Tibial nerve (tissue), 4 donors: ENCODE data around the gene CLEC16A. TPM values are rescaled to one million over a fixed set of nuclear protein-coding genes. Genes with fewer than 3 reads are reported as not detected.
A peak's percentile ranks its signal among the peaks of the same experiment; 100 is the strongest.

Source experiments
- DNase-seq, 2 donors: peaks; one replicate each; pipeline ENCODE4 v3.0.0-alpha.2; 2019; ENCODE audit warnings: low spot score in 2 of 2
- H3K27ac ChIP-seq, 4 donors: fragments of 200-600 bp; sonication (generic) in 3 of 4; one replicate each; pipeline ENCODE4 v1.5.1; 2017 to 2019; ENCODE audit warnings: mild to moderate bottlenecking in 1 of 4
- H3K27me3 ChIP-seq, 2 donors: fragments of 200-600 bp; sonication (generic) in 1 of 2; one replicate each; pipeline versions ENCODE4 v1.5.1 to v1.6.0; 2017 to 2019
- H3K36me3 ChIP-seq, 3 donors: fragments of 200-600 bp; sonication (generic); one replicate each; pipeline ENCODE4 v1.5.1; 2018 to 2019
- H3K4me1 ChIP-seq, 4 donors: fragments of 200-600 bp; sonication (generic) in 3 of 4; one replicate each; pipeline ENCODE4 v1.5.1; 2017 to 2019
- H3K4me3 ChIP-seq, 4 donors: fragments of 200-600 bp; sonication (generic) in 3 of 4; one replicate each; pipeline ENCODE4 v1.5.1; 2017 to 2019; ENCODE audit warnings: mild to moderate bottlenecking in 1 of 4, moderate library complexity in 1 of 4
- H3K9me3 ChIP-seq, 4 donors: fragments of 200-600 bp; sonication (generic) in 3 of 4; one replicate each; pipeline ENCODE4 v1.5.1; 2017 to 2019
- EP300 ChIP-seq, 2 donors: sonication (generic); formaldehyde crosslinking; IDR thresholded peaks; one replicate each; pipeline ENCODE4 v1.6.1; 2017; ENCODE audit warnings: antibody characterized with exemption in 2 of 2, mild to moderate bottlenecking in 1 of 2
- POLR2A ChIP-seq, 2 donors: fragments of 450-650 bp; IDR thresholded peaks; one replicate each; pipeline ENCODE4 v1.6.1; 2017; ENCODE audit warnings: antibody characterized with exemption in 2 of 2, mild to moderate bottlenecking in 2 of 2, moderate library complexity in 2 of 2
- WGBS, 2 donors: methylation state at CpG; one replicate each; pipeline ENCODE4 v1.1.5; 2018; 5-methylcytosine and 5-hydroxymethylcytosine counted together
- total RNA-seq, 4 donors: library from RNA; depleted of rRNA; stranded (reverse); fragments of >200 nt; gene quantifications; one replicate each; pipeline ENCODE4 v1.1.0, GENCODE V29; 2016
- TF ChIP-seq, protein P1 (sequence below), 5 experiments: fragments of 200-600 bp in 3 of 5; fragments of 450-650 bp in 2 of 5; sonication (generic) in 3 of 5; IDR thresholded peaks; one replicate each; pipeline ENCODE4 v1.5.1; 2016 to 2019; ENCODE audit warnings: antibody characterized with exemption in 5 of 5, mild to moderate bottlenecking in 3 of 5, moderate library complexity in 2 of 5

The CLEC16A gene
- total RNA-seq, 4 donors from 2014 or later: 37.4 to 70.2 (median 55.2) TPM

GRCh38 chr16:11020388-11020787, 76.0 kb downstream of the CLEC16A start:
- Histone ChIP-seq H3K27me3 (no peaks in the 10 kb centered on the region), H3K36me3 (peaks cover 0 to 37% (median 9%) of the 10 kb centered on the region in 3 donors), H3K27ac (peak overlapping the region in 2 of 4 donors; percentile 1 to 22), H3K4me3 (no peak overlapping the region), H3K4me1 (peaks cover 0 to 20% (median 6%) of the 10 kb centered on the region in 4 donors), H3K9me3 (peaks cover 0 to 2% (median 0%) of the 10 kb centered on the region in 4 donors)
- no peak for DNase-seq
- 95 to 97% methylated on average over 4 of the region's 4 CpGs for WGBS, 2 donors
- TF ChIP-seq EP300 (IDR thresholded peaks at IDR 0.05) (no peak), POLR2A (IDR thresholded peaks at IDR 0.05) (no peak)
- TF ChIP-seq, protein P1, sequence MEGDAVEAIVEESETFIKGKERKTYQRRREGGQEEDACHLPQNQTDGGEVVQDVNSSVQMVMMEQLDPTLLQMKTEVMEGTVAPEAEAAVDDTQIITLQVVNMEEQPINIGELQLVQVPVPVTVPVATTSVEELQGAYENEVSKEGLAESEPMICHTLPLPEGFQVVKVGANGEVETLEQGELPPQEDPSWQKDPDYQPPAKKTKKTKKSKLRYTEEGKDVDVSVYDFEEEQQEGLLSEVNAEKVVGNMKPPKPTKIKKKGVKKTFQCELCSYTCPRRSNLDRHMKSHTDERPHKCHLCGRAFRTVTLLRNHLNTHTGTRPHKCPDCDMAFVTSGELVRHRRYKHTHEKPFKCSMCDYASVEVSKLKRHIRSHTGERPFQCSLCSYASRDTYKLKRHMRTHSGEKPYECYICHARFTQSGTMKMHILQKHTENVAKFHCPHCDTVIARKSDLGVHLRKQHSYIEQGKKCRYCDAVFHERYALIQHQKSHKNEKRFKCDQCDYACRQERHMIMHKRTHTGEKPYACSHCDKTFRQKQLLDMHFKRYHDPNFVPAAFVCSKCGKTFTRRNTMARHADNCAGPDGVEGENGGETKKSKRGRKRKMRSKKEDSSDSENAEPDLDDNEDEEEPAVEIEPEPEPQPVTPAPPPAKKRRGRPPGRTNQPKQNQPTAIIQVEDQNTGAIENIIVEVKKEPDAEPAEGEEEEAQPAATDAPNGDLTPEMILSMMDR (IDR thresholded peaks at IDR 0.05): no peak

DNA sequence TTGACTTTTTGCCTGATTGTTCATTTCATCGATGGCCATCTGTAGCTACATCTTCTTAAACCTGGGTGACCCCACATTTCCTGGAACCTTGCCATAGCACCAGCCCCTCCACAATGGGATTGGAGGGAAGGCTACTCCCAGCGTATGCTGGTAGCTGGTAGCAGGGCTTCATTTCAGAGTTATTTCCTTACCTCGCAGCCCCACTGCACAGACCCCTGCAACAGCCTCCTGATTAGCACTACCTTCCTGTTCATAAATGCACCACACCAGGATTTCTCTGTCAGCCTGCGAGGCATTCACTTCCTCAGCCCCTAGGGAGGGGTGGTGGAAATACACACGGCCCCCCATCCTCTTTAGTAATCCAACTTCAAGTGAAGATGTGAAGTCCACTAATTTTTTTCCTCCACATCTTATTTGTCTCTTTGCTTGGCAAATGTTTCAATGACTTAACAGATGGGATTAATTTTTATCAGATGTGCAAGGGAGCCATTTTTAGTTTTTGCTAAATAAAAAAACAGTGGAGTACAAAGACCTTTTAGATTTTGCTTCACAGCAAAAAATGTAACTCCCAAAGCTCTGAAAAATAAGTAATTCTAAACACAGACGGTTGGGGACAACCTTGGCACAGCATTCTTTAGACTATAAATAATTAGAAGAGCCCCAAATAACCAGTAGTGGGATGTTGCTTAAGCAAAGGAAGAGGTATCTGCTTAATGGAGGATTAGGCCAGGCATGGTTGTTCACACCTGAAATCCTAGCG, 76.6 kb downstream of the CLEC16A start:
- H3K9me3 ChIP-seq: peaks cover 0 to 8% (median 1%) of the 10 kb centered on the region in 4 donors
- no peak overlapping the region for H3K4me3 ChIP-seq
- TF ChIP-seq EP300 (IDR thresholded peaks at IDR 0.05) (no peak), POLR2A (IDR thresholded peaks at IDR 0.05) (no peak)
- TF ChIP-seq, protein P1 (IDR thresholded peaks at IDR 0.05): no peak
- no peak for DNase-seq
- H3K27me3 ChIP-seq: no peaks in the 10 kb centered on the region
- peaks cover 0 to 20% (median 6%) of the 10 kb centered on the region in 4 donors for H3K4me1 ChIP-seq
- 51 to 56% methylated on average over 7 of the region's 7 CpGs for WGBS, 2 donors
- peak overlapping the region in 2 of 4 donors; percentile 22 to 51 for H3K27ac ChIP-seq
- peaks cover 0 to 43% (median 15%) of the 10 kb centered on the region in 3 donors for H3K36me3 ChIP-seq

DNA sequence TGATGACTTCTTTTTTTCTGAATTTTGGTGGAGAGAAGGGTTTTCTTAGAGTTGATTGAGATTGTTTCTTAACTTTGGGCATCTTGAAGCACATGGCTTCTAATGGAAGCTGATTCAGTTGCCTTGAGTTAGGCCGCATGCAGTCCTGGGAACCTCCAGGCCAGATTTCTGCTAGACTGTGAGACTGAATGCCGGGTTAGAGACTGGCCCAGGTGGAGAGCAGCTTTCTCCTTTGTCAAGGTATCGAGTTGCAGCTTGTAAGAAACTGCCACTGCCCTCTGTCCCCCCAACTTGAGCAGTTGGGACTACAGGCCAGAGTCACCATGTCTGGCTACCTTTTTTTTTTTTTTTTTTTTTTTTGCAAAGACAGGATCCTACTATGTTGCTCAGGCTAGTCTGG, 77.6 kb downstream of the CLEC16A start:
- WGBS, 2 donors: 90 to 96% methylated on average over 3 of the region's 3 CpGs
- H3K4me3 ChIP-seq: no peak overlapping the region
- peaks cover 0 to 13% (median 0%) of the 10 kb centered on the region in 4 donors for H3K4me1 ChIP-seq
- TF ChIP-seq, protein P1 (IDR thresholded peaks at IDR 0.05): no peak
- TF ChIP-seq EP300 (IDR thresholded peaks at IDR 0.05) (no peak), POLR2A (IDR thresholded peaks at IDR 0.05) (no peak)
- DNase-seq: no peak
- no peaks in the 10 kb centered on the region for H3K27me3 ChIP-seq
- H3K36me3 ChIP-seq: peaks cover 0 to 53% (median 21%) of the 10 kb centered on the region in 3 donors
- peak overlapping the region in 1 of 4 donors; percentile 51 for H3K27ac ChIP-seq
- peaks cover 0 to 16% (median 2%) of the 10 kb centered on the region in 4 donors for H3K9me3 ChIP-seq

DNA sequence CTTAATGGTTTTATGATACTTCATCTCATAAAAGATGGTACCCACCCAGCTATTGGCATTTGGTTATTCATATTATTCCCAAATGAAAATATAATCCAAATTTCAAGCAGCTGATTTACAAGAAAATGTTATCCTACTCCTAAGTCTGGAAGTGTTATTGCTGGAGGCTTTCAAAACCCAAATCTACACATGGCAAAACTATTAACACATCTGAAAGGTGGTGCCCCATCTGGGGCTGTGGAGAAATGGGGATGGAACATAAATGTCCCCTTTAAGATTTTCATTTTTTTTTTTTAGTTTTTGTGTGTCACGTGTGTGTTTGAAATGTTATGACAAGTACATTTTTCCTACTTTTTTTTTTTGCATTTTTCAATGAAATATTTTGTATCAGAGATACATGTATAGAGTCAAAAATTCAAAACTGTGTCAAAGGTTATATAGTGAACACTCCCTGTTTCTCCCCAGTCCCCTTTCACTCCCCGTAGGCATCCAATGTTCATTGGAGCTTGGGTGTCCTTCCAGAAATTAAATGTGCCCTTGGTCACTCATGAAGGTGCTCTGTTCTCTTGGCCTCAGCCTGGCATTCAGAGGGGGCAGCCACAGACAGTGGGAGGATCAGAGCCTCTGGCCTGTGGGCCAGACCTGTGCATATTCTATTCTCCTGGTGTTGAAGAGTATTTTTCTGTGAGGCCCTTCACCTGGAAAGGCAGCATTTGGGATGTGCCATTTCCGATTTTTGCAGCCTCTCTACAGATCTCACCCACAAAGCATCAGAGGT, 79.1 kb downstream of the CLEC16A start:
- WGBS, 2 donors: 72% methylated on average over 3 of the region's 3 CpGs
- no peaks in the 10 kb centered on the region for H3K27me3 ChIP-seq
- H3K4me3 ChIP-seq: no peak overlapping the region
- peaks cover 0 to 68% (median 23%) of the 10 kb centered on the region in 3 donors for H3K36me3 ChIP-seq
- TF ChIP-seq POLR2A (IDR thresholded peaks at IDR 0.05) (no peak), EP300 (IDR thresholded peaks at IDR 0.05) (no peak)
- TF ChIP-seq, protein P1 (IDR thresholded peaks at IDR 0.05): no peak
- H3K4me1 ChIP-seq: peaks cover 0 to 6% (median 0%) of the 10 kb centered on the region in 4 donors
- H3K27ac ChIP-seq: no peak overlapping the region
- no peak for DNase-seq
- H3K9me3 ChIP-seq: peaks cover 0 to 23% (median 2%) of the 10 kb centered on the region in 4 donors
